SK-N-SH (cell line): ENCODE measurements around the gene SMYD3.

ENCODE experiments used
- GABPA ChIP-seq: IDR thresholded peaks from 2 replicates; pipeline ENCODE4 v1.4.0; 2012; ENCODE audit warnings: low read depth, mild to moderate bottlenecking
- NFIC ChIP-seq: IDR thresholded peaks from 2 replicates; pipeline ENCODE4 v1.4.0; 2012; ENCODE audit warnings: borderline replicate concordance
- YY1 ChIP-seq: IDR thresholded peaks from 2 replicates; pipeline ENCODE4 v1.4.0; 2012; ENCODE audit warnings: low read depth, mild to moderate bottlenecking

DNA sequence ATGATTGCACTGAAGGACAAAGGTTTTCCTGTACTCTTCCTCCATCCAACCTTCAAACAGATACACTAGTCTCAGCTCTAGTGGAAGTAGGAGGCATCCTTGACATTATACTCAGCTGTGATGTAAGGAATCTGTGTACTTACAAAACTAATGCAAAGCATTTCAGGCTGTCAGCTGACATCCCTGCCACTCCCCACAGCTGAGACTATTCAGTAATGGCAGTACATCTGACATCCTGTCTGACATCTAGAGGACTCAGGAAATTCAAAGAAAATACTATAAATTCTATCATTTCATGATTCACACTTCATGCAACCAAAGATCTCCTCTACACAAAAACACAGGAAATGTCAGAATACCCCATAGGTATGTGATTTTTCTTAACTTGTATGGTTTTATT is 325.8 kb downstream of the SMYD3 start:
- TF ChIP-seq NFIC: no peak
- no peak for TF ChIP-seq YY1
- no peak for TF ChIP-seq GABPA
